GM18520 (cell line): ENCODE results near the gene FXN.
"Not testable (repeated sequence)": the region's sequence is repeated elsewhere in the genome, so short reads cannot be mapped to it uniquely, and the experiment has no call there.

ENCODE experiments used
- ATAC-seq: cut with Tn5 transposase; IDR thresholded peaks from one replicate; pipeline ENCODE4 v1.9.1; 2021; ENCODE audit not compliant: unreplicated experiment

Gene FXN

GRCh38 chr9:69023650-69024049 is 11.9 kb upstream of the FXN start:
- no peak for ATAC-seq

GRCh38 chr9:69027355-69028097 is 8.0 kb upstream of the FXN start:
- peak; percentile 65 for ATAC-seq

GRCh38 chr9:69028754-69029153 is 6.8 kb upstream of the FXN start:
- no peak for ATAC-seq

GRCh38 chr9:69029535-69029934 is 6.0 kb upstream of the FXN start:
- ATAC-seq = no peak

GRCh38 chr9:69030851-69031645 is 4.5 kb upstream of the FXN start:
- ATAC-seq = no peak

GRCh38 chr9:69034071-69034470 is 1.5 kb upstream of the FXN start:
- no peak for ATAC-seq

- ATAC-seq = no peak
Observed at GRCh38 chr9:69036309-69036708, 757 bp downstream of the FXN start.

- ATAC-seq = no peak
Observed at GRCh38 chr9:69036799-69037198, 1.2 kb downstream of the FXN start.

GRCh38 chr9:69040646-69041045 is 5.1 kb downstream of the FXN start:
- ATAC-seq = no peak

GRCh38 chr9:69044240-69045219 is 9.0 kb downstream of the FXN start:
- no peak for ATAC-seq

GRCh38 chr9:69045821-69046220 is 10.3 kb downstream of the FXN start:
- ATAC-seq = no peak

- no peak for ATAC-seq
Observed at GRCh38 chr9:69046723-69047122, 11.2 kb downstream of the FXN start.

GRCh38 chr9:69047371-69047770 is 11.8 kb downstream of the FXN start:
- ATAC-seq = no peak

GRCh38 chr9:69049094-69049493 is 13.5 kb downstream of the FXN start:
- ATAC-seq = no peak

GRCh38 chr9:69050936-69051335 is 15.4 kb downstream of the FXN start:
- ATAC-seq = not testable (repeated sequence)

GRCh38 chr9:69054989-69055388 is 19.4 kb downstream of the FXN start:
- no peak for ATAC-seq

GRCh38 chr9:69056191-69056815 is 20.8 kb downstream of the FXN start:
- no peak for ATAC-seq

GRCh38 chr9:69058101-69058500 is 22.5 kb downstream of the FXN start:
- no peak for ATAC-seq

GRCh38 chr9:69060766-69061165 is 25.2 kb downstream of the FXN start:
- ATAC-seq = no peak

- no peak for ATAC-seq
Observed at GRCh38 chr9:69062195-69062594, 26.6 kb downstream of the FXN start.

- no peak for ATAC-seq
Observed at GRCh38 chr9:69063839-69064238, 28.3 kb downstream of the FXN start.
